ENCODE measurements around the gene STON2. TPM values are rescaled to one million over a fixed set of nuclear protein-coding genes. Genes with fewer than 3 reads are reported as not detected.

The STON2 gene
- total and polyA plus RNA-seq, 12 donors = 0.33 to 14.5 (median 5.7) TPM

DNA sequence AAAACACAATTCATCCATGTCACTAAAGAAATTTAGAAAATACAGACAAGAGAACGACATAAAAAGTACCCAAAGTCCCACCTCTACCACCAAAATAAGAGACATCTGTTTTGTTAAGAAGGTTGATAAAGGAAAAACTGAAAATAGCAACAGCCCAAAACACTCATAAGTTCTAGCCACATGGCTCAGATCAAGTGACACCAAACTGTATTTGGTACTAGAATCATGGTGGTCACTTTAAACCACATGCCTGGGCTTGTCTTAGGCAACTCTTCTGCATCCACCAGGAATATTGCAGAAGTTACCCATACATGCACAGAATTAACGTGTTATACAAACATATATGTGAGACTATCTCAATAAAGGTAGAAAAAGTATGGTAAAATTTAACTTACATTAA lies 101.2 kb downstream of the STON2 start:
- 79% methylated on average over 2 of the region's 2 CpGs for WGBS, 2 donors
- Histone ChIP-seq H3K27ac (peak overlapping the region in 1 of 10 donors; percentile 17), H3K36me3 (no peaks in the 10 kb centered on the region), H3K27me3 (no peaks in the 10 kb centered on the region), H3K9me3 (no peaks in the 10 kb centered on the region), H3K4me1 (peaks cover 0 to 32% (median 0%) of the 10 kb centered on the region in 9 donors), H3K4me3 (no peak overlapping the region)
- no peak for DNase-seq
- intact Hi-C loops (cut with DNase I) = no loop called here
- ATAC-seq = no peak
- TF ChIP-seq, protein P1, sequence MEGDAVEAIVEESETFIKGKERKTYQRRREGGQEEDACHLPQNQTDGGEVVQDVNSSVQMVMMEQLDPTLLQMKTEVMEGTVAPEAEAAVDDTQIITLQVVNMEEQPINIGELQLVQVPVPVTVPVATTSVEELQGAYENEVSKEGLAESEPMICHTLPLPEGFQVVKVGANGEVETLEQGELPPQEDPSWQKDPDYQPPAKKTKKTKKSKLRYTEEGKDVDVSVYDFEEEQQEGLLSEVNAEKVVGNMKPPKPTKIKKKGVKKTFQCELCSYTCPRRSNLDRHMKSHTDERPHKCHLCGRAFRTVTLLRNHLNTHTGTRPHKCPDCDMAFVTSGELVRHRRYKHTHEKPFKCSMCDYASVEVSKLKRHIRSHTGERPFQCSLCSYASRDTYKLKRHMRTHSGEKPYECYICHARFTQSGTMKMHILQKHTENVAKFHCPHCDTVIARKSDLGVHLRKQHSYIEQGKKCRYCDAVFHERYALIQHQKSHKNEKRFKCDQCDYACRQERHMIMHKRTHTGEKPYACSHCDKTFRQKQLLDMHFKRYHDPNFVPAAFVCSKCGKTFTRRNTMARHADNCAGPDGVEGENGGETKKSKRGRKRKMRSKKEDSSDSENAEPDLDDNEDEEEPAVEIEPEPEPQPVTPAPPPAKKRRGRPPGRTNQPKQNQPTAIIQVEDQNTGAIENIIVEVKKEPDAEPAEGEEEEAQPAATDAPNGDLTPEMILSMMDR (IDR thresholded peaks at IDR 0.05) = no peak

DNA sequence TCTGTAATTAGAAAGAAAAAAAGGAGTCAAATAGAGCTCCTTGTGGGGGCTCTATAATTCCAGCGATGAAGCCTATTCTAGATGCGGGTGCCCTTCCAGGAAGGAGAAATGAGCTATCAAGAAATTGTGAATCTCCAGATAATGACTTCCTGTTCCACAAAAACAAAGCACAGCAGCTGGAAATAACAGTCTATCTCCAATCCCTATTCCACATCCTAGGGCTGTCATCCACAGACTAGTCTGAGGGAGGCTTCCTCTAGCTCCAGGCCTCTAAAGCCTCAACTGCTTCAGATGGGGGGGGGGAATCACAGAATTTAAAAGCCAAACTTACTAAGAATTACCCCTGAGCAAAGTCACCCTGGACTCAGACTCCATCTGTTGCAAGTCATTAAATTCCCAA lies 102.0 kb downstream of the STON2 start:
- Histone ChIP-seq H3K4me1 (peaks cover 0 to 24% (median 0%) of the 10 kb centered on the region in 9 donors), H3K27ac (peak overlapping the region in 1 of 10 donors; percentile 11), H3K4me3 (no peak overlapping the region), H3K9me3 (no peaks in the 10 kb centered on the region), H3K27me3 (no peaks in the 10 kb centered on the region), H3K36me3 (no peaks in the 10 kb centered on the region)
- ATAC-seq (no peak), DNase-seq (no peak)
- 32 to 37% methylated on average over 2 of the region's 2 CpGs for WGBS, 2 donors
- intact Hi-C loops (cut with DNase I) = no loop called here
- TF ChIP-seq, protein P1 (IDR thresholded peaks at IDR 0.05) = no peak

DNA sequence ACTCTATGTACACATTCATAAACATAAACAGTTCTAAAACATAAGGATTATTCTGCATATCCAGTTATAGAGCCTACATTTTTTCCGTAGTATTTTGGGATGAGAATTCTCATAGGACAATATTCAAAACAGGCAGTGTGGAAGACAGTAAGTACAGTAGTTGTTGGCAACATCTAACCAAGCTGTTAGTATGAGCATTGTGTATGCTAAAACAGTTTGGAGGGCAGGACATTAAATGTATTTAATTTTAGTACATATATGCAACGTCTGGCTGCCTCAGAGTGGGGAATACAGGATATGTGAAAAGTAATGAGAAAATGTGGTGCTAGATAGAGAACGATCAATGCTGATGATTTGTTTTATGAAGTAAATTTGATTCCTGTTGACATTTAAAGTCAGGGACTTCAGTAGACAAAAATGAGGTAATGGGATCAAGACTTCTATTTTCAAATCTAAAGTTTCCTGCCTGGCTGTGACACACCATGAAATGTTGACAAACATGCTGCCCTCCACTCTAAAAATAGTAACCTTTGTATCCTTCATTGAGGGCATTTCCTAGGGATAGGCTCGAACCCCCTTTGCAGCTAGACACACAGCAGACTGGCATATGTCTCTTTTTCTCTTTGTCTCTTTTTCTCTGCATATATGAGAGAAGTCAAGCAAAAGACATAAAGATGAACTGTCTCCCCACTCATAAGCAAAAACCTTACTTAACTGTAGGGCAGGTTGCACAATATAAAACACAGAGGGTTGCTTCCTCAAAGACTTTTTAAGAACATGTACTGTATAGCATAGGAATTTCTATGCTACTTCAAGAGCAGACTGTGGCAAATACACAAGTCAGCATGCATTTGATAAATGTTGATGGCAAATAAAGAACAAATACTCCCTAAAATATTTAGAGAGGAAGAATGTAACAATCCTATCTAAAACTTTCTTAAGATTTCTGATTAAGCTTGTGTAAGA lies 103.9 kb downstream of the STON2 start:
- Histone ChIP-seq H3K36me3 (no peaks in the 10 kb centered on the region), H3K4me1 (peaks cover 0 to 23% (median 0%) of the 10 kb centered on the region in 9 donors), H3K4me3 (no peak overlapping the region), H3K27me3 (no peaks in the 10 kb centered on the region), H3K9me3 (no peaks in the 10 kb centered on the region), H3K27ac (no peak overlapping the region)
- 50 to 62% methylated on average over 4 of the region's 4 CpGs for WGBS, 2 donors
- TF ChIP-seq, protein P1 (IDR thresholded peaks at IDR 0.05) = no peak
- intact Hi-C loops (cut with DNase I) = no loop called here
- DNase-seq (no peak), ATAC-seq (no peak)

DNA sequence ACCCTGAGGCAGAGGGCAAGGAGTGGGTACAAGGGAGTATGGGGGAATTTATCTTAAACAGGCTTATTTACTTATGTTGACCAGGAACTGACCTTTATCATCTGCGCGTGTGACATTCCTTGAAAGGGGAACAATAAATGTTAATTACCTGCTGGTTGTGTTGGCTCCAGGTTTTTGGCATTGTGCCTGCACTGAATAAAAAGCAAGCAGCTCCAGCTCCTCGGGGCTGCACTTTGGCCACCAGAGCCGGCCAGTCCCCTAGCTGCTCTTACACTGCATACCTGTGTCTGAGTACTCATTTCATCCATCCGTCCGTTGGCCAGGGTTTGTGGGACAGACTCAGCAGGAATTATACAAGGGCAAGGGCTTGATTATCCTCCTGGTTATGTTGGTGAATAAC lies 110.6 kb downstream of the STON2 start:
- Histone ChIP-seq H3K9me3 (no peaks in the 10 kb centered on the region), H3K4me1 (peaks cover 0 to 11% (median 0%) of the 10 kb centered on the region in 9 donors), H3K36me3 (no peaks in the 10 kb centered on the region), H3K4me3 (no peak overlapping the region), H3K27ac (no peak overlapping the region), H3K27me3 (peaks cover 0 to 3% (median 0%) of the 10 kb centered on the region in 7 donors)
- intact Hi-C loops (cut with DNase I) = no loop called here
- DNase-seq = no peak
- TF ChIP-seq, protein P1 (IDR thresholded peaks at IDR 0.05) = no peak
- no peak for ATAC-seq
- WGBS, 2 donors = 81 to 84% methylated on average over 6 of the region's 6 CpGs
